Nucleus accumbens (tissue), 56 donors: ENCODE results near the gene MAST4.
"Not testable (repeated sequence)": the region's sequence is repeated elsewhere in the genome, so short reads cannot be mapped to it uniquely, and the experiment has no call there.

Source experiments
- DNase-seq, 56 donors: peaks; one replicate each; lab custom pipeline; 2025; lab: John Stamatoyannopoulos, UW

MAST4 gene

GRCh38 chr5:67095346-67096171, 499.4 kb downstream of the MAST4 start:
- peak in 27 of 56 donors; percentile 4 to 64 (median 20) for DNase-seq

- no peak for DNase-seq
These were observed 502.5 kb downstream of the MAST4 start for GRCh38 chr5:67098656-67099055.

GRCh38 chr5:67100301-67100700, 504.1 kb downstream of the MAST4 start:
- peak in 1 of 56 donors; percentile 6 for DNase-seq

DNA sequence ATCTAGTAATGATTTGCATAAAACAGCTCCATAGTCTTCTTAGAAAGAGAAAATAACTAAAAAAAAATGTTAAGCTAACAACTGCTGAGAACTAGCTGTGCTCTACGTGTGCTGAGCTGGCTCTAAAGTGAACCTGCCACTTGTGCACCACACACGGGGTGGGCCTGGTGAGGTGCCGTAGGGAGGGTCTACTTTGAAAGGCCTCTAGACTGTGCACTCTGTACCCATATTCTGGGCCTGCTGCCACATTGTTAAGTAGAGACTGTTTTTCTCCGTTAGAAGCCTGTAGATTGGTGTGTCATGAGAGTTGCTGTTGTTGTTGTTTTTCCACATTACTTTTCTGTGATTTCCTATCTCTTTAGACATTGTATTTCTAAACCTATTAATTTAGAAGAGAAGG, 506.5 kb downstream of the MAST4 start:
- peak in 3 of 56 donors; percentile 6 to 11 (median 7) for DNase-seq

GRCh38 chr5:67104859-67105258, 508.7 kb downstream of the MAST4 start:
- DNase-seq = no peak

- DNase-seq = no peak
These were observed 509.1 kb downstream of the MAST4 start for GRCh38 chr5:67105270-67105669.

- DNase-seq = no peak
These were observed 510.6 kb downstream of the MAST4 start for GRCh38 chr5:67106626-67107342.

GRCh38 chr5:67111779-67112178, 515.6 kb downstream of the MAST4 start:
- DNase-seq = no peak

DNA sequence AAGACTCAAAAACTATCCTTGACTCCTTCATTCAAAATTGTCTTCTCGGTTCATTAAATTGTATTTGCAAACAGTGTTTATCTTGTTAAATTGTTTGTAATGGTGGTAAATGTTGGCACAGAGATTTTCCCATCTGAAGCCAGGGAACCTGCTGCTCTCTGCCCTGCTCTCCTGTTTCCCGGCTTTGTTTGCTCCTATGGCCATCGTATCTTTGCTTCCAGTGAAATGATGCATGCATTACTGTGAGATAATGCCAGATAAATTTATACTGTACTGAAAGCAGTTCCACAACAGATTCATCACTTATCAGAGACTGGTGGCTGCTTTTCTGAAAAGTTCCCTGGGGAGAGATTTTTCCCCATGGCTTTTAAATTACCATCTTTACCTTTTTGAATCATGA, 519.1 kb downstream of the MAST4 start:
- DNase-seq = no peak

GRCh38 chr5:67115817-67116216, 519.6 kb downstream of the MAST4 start:
- no peak for DNase-seq

DNA sequence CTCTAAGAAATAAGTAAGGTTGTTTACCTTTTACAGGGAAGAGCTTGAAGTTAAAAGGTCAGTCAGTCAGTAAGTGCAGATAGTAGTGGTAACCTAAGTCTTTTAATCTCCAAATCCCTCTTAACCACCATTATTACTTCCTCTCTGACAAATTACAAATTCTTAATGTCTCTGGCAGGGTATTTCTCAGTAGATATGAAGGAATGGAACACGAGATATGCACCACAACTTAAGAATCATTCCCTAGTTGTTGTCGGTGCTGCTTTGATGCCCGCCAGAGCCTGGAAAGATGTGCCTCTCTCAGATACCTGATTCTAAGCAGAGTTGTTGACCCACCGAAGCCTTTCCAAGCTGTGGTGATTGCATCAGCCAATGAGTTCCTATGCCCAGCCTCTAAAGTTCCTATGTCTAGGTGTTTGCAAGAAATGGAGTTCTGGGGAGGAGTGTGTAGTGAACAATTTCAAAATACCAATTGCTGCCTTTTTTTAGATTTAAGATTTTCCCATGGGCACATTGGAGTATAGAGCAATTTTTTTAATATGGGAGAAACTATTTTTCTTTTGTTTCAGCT, 521.9 kb downstream of the MAST4 start:
- DNase-seq = no peak

DNA sequence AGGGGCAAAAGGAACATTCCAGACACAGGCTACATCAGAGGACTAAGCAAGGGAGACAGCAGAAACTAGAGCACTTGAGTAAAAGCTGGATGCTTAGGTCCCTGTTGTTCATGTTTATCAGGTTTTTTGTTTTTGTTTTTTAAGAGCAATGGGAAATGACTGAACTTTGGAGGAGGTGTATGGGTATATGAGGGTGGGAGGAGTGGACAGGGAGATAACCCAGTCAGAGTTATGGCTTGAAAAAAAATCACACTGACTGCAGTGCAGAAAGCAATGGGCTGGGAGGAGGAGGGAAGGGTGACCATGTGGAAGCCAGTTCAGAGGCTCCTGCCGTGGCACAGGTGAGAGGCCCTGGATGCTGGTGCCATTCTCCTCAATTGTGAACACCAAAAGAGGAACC, 522.8 kb downstream of the MAST4 start:
- DNase-seq = no peak

DNA sequence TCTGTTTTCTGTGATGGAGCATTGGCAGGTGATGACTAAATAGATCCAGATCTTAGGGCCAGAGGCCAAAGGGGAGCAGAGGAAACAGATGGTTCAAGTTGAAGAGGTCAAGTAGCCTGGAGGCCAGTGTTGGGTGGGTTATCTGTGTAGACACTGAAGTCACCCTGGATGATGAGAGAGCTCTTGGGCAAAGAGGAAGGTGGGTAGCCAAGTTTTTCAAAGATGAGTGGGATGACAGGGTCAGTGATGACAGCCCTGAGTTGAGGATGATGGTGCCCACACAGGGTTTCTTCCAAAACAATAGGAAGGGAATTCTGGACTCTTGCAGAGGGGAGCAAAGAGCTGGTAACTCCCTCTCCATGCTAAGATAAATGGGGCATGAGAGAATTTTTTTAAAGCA, 523.8 kb downstream of the MAST4 start:
- no peak for DNase-seq

DNA sequence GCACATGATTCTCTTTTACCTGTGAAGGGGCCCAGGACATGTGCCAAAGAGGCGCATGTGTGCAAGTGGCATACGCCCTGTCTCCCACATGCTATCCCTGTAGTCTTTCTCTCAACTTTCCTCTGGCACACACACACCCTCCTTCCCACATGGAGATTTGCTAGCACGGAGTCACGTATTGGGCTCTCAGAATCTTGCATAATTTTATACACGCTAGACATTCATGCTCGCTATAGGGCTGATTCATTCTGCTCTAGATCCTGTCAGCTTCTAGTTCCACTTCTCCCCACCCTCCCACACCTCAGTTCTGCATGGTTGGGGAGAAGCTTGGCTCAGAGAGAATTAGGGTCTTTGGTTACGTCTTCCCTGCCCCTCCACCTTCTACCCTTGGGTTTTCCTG, 527.6 kb downstream of the MAST4 start:
- DNase-seq = no peak

DNA sequence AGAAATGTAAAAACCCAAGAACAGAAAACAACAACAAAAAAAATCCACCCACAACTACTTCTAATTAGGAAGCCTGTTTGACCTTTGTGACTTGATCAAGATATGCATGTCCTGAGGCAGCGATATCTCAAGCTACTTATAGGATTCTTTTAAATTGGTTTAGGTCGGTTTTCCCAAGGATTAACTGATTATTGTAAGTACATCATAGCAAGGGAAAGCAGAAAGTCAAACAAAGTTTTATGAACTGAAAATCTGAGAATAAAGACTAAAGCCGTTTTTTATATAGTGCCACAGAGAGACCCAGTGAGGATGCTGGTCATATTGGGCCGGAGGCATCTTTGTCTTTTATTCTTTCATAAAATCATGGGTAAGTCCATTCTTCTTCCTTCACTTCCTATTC, 528.4 kb downstream of the MAST4 start:
- no peak for DNase-seq

DNA sequence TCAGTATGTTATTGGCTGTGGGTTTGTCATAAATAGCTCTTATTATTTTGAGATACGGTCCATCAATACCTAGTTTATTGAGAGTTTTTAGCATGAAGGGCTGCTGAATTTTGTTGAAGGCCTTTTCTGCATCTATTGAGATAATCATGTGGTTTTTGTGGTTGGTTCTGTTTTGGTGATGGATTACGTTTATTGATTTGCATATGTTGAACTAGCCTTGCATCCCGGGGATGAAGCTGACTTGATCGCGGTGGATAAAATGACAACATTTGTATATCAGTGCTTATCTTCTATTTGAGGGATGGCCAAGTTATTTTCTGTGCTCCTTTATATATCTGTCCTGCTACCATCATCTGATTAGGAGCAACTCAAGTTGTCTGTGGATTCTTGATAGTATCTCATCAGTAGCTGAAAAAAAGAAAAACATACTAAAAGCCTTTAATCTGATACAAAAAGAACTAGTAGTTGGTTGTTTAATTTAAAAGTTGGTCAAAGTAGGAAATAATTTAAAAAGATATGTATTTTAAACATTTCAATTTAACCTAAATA, 531.2 kb downstream of the MAST4 start:
- DNase-seq = not testable (repeated sequence)

DNA sequence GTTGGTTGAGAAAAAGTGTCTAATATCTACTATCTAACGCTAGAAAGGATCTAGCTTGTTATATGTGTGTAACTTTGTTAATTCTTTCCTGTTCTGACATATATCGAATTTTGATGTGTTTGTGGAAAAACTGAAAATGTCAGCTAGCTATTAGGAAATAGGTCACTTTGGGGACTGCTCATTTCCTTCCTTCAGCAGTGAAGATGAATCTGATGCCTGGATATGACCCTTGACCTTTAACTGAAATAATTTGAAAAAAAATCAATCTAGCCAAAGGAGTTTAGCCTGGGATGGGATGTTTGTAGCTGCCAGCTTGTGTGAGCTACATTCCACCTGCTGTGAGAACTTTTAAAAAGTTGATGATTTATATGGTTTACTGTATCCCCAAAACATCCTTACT, 533.6 kb downstream of the MAST4 start:
- no peak for DNase-seq

DNA sequence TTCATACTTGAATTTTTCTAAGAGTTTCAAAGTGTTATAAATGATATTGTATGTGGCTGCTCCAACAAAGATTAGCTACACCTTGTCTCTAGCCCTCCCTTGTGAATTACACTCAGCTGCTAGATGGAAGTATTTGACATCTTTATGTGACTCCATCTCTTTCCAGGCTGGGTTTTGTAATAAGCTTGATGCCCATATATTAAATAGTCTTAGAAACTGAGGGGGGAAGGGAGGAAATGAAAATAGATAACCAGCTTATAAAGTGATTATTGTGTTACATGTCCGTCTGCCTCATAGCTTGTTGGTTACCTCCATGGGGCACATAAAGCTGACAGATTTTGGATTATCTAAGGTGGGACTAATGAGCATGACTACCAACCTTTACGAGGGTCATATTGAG, 537.0 kb downstream of the MAST4 start:
- DNase-seq = no peak

DNA sequence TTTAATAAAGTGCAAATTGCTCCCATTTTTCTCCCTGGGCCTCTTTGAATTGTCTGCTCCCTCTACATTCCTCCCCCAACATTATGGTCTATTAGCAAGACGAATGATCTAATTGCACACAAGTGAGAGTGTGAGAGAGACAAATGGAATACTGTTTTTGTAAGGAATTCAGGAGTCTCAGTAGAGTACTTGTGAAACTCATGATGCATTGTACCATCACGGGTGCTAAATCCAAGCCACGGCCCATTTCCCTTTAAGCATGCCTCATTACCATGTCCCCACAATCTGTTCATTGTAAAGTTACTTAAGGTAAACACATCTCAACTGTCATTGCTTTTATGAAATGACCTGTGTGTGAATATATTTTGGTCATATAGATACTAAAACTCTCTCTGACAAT, 537.6 kb downstream of the MAST4 start:
- no peak for DNase-seq

- no peak for DNase-seq
These were observed 539.3 kb downstream of the MAST4 start for GRCh38 chr5:67135381-67135984.

GRCh38 chr5:67139030-67139429, 542.8 kb downstream of the MAST4 start:
- no peak for DNase-seq
